Measurements from ENCODE around the gene GPR155.
"Not testable (repeated sequence)": the region's sequence is repeated elsewhere in the genome, so short reads cannot be mapped to it uniquely, and the experiment has no call there.

GPR155 gene

DNA sequence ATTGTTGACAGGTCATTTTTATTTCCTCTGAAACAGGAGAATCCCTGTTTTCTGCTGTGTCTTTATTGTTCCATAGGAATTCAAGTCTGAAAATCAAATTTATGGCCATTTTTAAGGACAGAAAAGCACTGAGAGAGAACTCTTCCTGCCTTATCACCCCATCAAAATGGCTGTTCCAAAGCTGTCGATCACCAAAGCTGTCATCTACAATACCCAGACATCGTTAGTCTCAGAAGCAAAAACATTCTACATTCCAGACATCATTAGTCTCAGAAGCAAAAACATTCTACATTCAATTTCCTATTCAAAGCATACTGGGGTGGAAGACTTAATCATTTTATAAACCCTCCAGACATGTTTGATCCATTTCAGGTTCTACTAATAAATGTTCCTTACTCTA is 46.9 kb downstream of the GPR155 start:
- no peak for DNase-seq (ENCODE audit: low spot score)

DNA sequence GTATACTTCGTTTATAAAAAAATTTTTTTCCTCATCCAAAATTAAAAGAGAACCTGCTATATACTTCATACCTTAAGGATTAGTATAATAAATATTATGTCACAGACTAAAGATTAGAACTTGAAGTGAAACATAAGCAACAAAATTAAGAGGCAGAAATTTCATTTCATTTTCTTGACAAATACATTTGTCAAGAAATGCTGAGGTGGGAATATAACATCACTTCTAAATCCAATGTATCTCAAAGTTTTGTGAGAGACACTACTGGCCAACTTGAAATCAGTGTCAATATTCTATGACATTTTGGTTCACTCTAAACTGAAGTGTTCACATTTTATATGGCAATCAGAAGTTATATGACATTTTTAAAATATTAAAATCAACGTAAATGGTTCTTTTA is 47.5 kb downstream of the GPR155 start:
- no peak for DNase-seq (ENCODE audit: low spot score)

DNA sequence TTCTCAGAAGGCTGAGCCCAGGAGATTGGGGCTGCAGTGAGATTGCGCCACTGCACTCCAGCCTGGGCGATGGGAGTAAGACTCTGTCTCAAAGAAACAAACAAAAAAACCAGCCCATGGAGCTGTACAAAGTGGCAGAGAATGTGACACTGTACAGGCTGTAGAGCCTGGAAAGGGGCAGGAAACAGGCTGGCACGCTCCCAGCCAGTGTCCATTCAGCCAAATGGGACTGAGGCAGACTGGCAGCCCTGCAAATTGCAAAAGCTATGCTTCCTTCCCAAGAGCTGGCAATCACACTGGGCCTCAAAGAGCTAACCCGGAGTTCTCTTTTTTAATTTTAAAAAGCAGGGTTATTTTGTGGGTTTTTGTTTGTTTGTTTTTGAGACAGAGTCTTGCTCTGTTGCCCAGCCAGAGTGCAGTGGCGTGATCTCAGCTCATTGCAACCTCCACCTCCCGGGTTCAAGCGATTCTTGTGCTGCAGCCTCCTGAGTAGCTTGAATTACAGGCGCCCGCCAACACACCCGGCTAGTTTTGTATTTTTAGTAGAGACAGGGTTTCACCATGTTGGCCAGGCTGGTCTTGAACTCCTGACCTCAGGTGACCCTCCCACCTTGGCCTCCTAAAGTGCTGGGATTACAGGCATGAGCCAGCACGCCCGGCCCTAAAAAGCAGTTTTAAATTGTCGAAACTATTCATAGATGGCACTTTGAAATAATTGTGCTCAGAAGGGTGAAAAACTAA is 48.5 kb downstream of the GPR155 start:
- DNase-seq (ENCODE audit: low spot score) = no peak

DNA sequence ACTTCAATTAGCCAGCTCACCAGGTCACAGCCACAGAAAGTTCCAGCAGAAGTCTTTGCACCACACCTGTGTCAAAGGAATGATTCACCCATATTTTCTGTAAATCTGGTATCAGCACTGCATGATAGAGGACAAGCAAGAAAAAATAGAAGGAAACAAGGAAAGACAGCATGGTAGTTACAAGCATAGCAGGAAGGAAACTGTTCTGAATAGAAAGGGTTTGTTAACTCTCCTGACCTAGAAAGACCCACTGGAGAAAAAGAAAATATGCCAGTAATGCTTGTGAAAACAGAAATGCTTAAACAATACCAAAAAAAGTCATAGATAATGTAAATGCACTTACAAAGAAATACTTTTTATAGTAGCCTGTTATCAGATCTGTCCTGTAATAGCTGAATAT is 50.5 kb downstream of the GPR155 start:
- no peak for DNase-seq (ENCODE audit: low spot score)

DNA sequence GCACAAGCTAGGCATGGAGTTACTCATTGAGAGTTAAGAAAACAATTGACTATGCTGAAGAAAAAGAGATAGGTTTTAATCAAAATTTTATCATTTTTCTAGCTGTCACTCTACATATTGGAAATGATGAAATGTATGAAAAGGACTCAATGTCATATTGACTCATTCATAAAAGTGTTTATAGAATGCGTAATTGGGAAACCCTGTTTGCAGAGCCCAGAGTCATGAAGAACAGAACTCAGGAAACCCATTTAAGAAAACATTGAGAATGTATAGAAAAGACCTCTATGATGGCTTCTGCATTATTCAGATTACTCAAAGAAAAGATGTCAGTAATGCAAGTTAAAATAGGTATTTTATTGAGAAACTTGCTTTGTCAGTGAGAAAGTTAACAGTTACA is 54.9 kb downstream of the GPR155 start:
- DNase-seq (ENCODE audit: low spot score) = no peak

DNA sequence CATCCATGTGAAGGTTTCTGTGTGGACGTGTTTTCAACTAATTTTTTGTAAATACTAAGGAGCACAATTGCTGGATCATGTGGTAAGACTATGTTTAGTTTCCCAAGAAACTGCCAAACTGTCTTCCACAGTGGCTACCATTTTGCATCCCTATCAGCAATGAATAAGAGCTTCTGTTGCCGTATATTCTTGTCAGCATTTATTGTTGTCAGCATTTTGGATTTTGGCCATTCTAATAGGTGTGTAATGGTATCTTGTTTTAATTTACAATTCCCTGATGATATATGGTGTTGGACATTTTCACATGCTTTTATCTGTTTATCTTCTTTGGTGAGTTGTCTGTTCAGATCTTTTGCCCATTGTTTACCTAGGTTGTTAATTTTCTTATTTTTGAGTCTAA is 56.8 kb downstream of the GPR155 start:
- DNase-seq (ENCODE audit: low spot score) = no peak

DNA sequence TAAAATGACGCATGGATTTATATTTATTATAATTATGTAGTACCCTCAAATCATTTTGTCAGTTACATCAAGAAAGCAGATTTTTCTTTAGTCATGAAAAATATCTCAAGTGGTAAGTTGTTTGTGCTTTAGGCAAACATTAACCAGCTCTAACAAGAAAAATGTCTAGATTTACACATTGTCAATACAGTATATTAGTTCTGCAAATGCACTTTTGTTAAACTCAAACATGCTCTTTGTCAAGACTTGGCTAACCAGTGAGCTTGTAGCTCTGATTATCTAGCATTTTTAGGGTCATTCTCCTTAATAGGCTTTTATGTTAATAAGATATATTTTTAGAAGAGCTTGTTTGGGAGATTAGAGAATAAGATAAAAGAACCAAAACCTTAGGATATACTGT is 58.6 kb downstream of the GPR155 start:
- DNase-seq (ENCODE audit: low spot score) = no peak

DNA sequence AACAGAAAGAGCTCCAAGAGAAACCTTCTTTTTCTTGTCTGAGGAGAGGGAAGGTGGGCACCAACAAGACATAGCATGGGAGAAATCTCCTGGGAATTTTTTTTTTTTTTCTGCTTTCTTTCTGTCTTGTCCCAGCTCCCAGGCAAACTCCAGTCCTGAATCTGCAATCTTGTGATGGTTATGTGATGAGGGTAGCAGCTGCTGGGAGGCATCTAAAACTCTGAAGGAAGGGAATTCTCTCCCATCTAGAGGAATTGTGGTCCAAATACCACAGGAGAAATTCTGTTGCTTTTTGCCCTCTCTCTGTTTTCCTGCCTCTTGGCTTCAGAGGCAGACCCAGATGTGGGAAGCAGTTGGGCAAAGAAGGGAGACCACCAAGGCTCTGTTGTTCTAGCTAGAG is 74.6 kb downstream of the GPR155 start:
- DNase-seq (ENCODE audit: low spot score) = no peak

DNA sequence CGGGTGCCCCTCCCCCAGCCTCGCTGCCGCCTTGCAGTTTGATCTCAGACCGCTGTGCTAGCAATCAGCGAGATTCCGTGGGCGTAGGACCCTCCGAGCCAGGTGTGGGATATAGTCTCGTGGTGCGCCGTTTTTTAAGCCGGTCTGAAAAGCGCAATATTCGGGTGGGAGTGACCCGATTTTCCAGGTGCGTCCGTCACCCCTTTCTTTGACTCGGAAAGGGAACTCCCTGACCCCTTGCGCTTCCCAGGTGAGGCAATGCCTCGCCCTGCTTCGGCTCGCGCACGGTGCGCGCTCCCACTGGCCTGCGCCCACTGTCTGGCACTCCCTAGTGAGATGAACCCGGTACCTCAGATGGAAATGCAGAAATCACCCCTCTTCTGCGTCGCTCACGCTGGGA is 76.8 kb downstream of the GPR155 start:
- not testable (repeated sequence) for DNase-seq (ENCODE audit: low spot score)

DNA sequence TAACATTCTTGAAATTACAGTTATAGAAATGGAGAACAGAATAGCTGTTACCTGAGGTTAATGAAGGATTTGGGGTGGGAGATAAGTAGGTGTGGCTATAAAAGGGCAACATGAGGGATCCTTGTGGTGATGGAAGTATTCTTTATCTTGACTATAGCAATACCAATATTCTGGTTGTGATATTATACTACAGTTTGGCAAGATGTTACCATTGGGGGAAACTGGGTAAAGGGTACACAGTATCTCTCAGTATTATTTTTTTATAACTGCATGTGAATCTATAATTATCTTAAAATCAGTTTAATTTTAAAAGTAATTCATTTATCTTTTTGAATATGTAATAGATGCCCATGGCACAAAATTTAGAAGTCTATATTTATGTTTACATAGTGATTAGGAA is 83.2 kb downstream of the GPR155 start:
- DNase-seq (ENCODE audit: low spot score) = no peak

DNA sequence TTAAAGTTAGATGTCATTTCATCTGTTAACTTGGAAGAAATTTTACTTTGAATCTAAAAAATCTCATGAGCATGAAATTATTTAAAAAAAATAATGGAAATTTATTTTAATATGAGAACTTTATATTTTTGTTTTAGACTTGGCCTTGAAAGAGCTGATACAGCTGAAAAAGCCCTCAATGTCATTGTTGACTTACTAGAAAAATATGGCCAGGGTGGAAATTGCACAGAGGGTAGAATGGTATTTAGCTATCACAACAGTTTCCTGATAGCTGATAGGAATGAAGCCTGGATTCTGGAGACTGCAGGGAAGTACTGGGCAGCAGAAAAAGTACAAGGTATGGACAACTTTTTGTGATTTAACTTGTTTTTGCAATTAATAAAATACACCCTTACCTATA is 86.0 kb downstream of the GPR155 start:
- no peak for DNase-seq (ENCODE audit: low spot score)

DNA sequence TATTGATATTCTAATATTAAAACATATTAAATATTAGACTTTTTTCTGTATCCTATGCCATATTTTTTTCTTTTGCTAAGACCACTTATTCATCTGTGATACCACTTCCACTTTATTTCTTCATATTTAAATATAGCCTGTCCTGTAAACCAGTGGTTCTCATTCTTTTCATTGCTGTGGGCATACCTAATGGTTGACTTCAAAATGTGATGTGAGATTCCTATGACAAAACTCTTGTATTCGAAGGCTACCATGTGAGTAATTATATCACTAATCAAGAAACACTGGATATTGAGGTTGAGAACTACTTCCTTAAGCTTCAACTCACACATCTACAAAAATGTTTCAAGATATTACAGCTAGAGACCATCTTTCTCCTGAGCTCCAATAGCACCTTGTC is 87.7 kb downstream of the GPR155 start:
- DNase-seq (ENCODE audit: low spot score) = no peak

DNA sequence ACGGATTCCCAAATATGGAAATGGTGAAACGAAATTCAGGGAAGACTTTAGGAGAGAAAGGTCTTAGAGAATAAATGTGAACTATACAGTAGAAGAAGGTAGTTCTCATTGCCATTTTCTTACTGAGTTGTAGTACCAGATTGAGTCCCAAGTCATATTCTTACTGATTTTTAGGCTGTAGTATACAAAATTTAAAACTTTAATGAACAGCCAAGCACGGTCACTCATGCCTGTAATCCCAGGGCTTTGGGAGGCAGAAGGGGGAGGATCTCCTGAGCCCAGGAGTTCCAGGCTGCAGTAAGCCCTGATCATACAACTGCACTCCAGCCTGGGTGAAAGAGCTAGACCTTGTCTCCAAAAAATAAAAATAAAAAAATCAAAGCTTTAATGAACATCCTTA is 89.1 kb downstream of the GPR155 start:
- DNase-seq (ENCODE audit: low spot score) = no peak

DNA sequence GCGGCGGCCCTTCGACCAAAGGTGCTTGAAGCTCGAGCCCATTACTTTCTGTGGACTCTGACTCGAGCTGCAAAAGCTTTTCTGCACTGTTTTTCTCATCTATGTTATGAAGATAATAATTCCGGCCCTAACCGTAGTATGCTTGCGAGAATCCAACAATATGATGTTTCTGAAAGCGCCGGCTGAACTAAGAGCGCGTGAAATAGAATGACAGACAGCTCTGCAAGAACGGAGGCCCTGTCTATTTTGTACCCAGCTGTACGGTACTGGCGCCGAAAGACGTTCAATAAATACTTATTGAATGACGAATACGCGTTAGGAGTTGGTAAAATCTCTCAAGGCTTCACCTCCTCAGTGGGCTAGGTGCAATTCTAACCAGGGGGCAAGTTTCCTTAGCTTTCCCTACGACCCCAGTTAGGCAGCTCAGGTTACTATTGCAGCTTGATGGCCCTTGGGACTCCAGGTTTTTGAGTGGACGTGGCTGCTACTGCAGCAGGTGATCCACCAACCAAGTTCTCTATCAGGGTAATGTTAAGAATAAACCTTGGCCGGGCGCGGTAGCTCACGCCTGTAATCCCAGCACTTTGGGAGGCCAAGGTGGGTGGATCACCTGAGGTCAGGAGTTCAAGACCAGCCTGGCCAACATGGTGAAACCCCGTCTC is 90.7 kb downstream of the GPR155 start:
- DNase-seq (ENCODE audit: low spot score) = peak; percentile 22

DNA sequence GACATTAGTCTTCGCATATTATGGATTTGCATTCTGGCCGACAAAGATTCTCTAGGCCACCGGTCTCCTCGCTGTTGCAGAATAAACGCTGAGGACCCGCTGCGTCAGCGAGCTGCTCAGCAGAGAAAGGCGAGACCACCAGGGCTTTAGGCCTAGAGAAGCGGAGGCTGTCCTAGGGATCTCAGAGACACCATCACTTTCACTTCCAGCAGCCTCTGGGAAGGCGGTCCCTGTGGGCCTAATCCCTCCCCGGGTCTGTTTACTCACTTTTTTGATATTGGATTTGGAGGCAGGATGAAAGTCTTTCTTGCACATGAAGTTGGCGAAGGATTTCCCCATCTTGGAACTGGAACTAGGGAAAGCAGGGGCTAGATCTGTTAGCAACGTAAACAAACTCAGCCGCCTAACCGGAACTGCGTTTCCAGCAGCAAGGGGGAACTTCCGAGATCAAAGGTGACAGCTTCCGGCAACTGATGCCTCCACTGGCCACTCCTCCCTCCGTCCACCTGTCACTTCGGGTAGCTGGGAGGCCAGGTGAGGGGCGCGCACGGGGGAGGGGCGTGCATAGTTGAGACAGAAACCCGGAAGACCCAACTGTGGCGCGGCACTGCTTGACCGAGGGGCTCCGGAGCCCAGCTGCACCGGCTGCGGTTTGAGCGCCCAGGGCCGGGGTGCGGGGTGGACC is 91.4 kb downstream of the GPR155 start, which contains the start of gene SCRN3:
Gene SCRN3 (plus strand): TSS at position 447 of the 685 bp plus-strand sequence. CDS start 2,554 bp downstream, outside the sequence.
- DNase-seq (ENCODE audit: low spot score) = peak; percentile 75

DNA sequence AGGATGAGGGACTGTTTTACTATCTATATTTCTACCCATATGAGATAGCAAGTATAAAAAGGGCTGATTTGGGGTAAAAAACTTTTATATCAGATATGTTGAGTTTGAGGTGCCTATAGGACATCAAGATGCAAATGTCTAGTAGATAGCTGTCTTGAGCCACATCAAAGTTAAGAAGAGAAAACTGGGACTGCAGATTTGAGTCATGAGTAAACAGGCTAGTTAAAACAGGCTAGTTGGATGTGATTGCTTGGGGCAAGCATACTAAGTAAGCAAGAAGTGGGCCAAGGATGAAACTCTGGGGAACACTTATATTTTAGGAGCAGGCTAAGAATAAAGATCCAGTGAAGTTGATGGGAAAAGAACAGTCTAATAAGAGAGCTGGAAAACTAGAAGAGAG is 94.1 kb downstream of the GPR155 start:
- no peak for DNase-seq (ENCODE audit: low spot score)

DNA sequence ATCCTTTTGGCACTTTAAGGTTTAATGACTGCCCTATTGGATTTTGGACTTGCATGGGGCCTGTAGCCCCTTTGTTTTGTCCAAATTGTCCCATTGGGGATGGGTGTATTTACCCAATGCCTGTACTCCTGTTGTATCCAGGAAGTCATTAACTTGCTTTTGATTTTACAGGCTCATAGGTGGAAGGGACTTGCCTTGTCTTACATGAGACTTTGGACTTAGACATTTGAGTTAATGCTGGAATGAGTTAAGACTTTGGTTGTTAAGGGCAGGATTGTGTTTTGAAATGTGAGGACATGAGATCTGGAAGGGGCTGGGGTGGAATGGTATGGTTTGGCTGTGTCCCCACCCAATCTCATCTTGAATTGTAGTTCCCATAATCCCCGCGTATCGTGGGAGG is 96.5 kb downstream of the GPR155 start:
- DNase-seq (ENCODE audit: low spot score) = not testable (repeated sequence)

DNA sequence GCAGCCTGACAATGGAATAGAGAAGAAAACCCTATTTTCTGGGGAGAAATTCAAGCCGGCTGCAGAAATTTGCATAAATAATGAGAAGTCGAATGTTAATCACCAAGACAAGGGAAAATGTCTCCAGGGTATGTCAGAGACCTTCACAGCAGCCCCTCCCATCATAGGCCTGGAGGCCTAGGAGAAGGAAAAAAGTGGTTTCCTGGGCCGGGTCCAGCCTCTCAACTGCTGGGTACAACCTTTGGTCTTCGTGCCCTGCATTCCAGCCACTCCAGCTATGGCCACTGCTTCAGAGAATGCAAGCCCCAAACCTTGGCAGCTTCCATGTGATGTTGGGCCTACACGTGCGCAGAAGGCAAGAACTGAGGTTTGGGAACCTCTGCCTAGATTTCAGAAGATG is 97.3 kb downstream of the GPR155 start:
- DNase-seq (ENCODE audit: low spot score) = no peak

DNA sequence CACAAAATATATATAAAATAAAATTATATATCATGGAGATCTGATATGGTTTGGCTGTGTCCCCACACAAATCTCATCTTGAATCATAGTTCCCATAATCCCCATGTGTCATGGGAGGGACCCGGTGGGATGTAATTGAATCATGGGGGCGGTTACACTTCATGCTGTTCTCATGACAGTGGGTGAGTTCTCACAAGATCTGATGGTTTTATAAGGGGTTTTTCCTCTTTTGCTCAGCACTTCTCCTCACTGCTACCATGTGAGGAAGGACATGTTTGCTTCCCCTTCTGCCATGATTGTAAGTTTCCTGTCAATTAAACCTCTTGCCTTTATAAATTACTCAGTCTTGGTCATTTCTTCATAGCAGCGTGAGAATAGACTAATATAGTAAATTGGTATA is 98.1 kb downstream of the GPR155 start:
- not testable (repeated sequence) for DNase-seq (ENCODE audit: low spot score)

DNA sequence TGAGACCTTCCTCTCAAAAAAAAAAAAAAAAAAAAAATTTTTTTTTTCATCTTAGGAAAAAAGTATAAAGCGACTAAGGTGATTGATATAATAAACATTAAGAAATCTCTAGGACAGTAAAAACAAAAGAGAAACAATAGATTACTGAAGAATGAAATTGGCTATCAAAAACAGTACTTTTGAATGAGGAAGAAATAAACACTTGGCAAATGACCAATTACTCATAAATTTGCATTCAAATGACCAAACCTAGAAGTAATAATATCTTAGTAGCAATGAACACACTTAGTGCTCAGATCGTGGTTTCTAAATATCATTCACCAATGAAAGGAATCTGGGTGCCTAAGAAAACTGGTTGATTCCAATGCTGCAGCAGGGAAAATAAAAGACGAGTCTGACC is 101.6 kb downstream of the GPR155 start:
- no peak for DNase-seq (ENCODE audit: low spot score)

DNA sequence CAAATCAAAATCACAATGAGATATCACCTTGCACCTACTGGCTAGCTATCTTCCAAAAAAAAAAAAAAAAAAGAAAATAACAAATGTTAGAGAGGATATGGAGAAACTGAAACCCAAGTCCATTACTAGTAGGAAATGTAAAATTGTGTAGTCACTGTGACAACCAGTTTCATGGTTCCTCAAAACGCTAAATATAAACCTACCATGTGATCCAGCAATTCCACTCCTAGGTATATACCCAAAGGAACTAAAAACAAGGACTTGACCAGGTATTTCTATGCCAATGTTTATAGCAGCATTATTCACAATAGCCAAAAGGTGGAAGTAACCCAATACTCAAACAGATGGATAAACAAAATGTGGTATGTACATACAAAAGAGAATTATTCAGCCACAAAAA is 103.0 kb downstream of the GPR155 start:
- peak; percentile 16 for DNase-seq (ENCODE audit: low spot score)
